Neural progenitor cell (in vitro differentiated cells): Measurements from ENCODE around the gene HDAC4. TPM values are rescaled to one million over a fixed set of nuclear protein-coding genes. Genes with fewer than 3 reads are reported as not detected.

Experiments
- DNase-seq: peaks from one replicate; pipeline ENCODE4 v3.0.0-alpha.2; 2016; ENCODE audit warnings: low spot score
- H2AFZ ChIP-seq: fragments of 200-600 bp; sonication (generic); replicated peaks from 2 replicates; pipeline ENCODE4 v1.6.1; 2016; ENCODE audit warnings: antibody characterized with exemption
- H3F3A ChIP-seq: fragments of 200-600 bp; sonication (generic); 2 replicates; pipeline ENCODE4 v1.6.1; 2016; ENCODE audit warnings: antibody characterized with exemption, low read depth
- H3K27ac ChIP-seq: fragments of 200-600 bp; sonication (generic); 2 replicates; pipeline ENCODE4 v1.5.1; 2016; ENCODE audit warnings: mild to moderate bottlenecking
- H3K27me3 ChIP-seq: fragments of 200-600 bp; sonication (generic); 2 replicates; pipeline ENCODE4 v1.6.1; 2016; ENCODE audit warnings: mild to moderate bottlenecking, moderate library complexity
- H3K36me3 ChIP-seq: fragments of 200-600 bp; sonication (generic); 2 replicates; pipeline ENCODE4 v1.5.1; 2016
- H3K4me1 ChIP-seq: fragments of 200-600 bp; sonication (generic); 2 replicates; pipeline ENCODE4 v1.6.1; 2016; ENCODE audit warnings: mixed run types
- H3K4me2 ChIP-seq: fragments of 200-600 bp; sonication (generic); 2 replicates; pipeline ENCODE4 v1.6.1; 2016
- H3K4me3 ChIP-seq: fragments of 200-600 bp; sonication (generic); 2 replicates; pipeline ENCODE4 v1.5.1; 2016
- H3K79me2 ChIP-seq: fragments of 200-600 bp; sonication (generic); 2 replicates; pipeline ENCODE4 v1.6.1; 2016; ENCODE audit warnings: low read depth
- H3K9ac ChIP-seq: fragments of 200-600 bp; sonication (generic); 2 replicates; pipeline ENCODE4 v1.6.1; 2016
- H3K9me3 ChIP-seq: fragments of 200-600 bp; sonication (generic); 2 replicates; pipeline ENCODE4 v1.5.1; 2016; ENCODE audit warnings: low read depth
- H4K20me1 ChIP-seq: fragments of 200-600 bp; sonication (generic); 2 replicates; pipeline ENCODE4 v1.6.1; 2016; ENCODE audit warnings: low read depth
- H3K27ac Mint-ChIP-seq: 3 replicates; pipeline ENCODE4 v1.8.0; 2021; ENCODE audit warnings: mixed read lengths
- H3K27me3 Mint-ChIP-seq: 2 replicates; pipeline ENCODE4 v1.8.0; 2022; ENCODE audit warnings: low read depth, mild to moderate bottlenecking, inconsistent platforms, moderate library complexity, mixed read lengths; ENCODE audit not compliant: insufficient read depth
- H3K36me3 Mint-ChIP-seq: 3 replicates; pipeline ENCODE4 v1.8.0; 2021; ENCODE audit warnings: mixed read lengths
- H3K4me1 Mint-ChIP-seq: 3 replicates; pipeline ENCODE4 v1.8.0; 2021; ENCODE audit warnings: mixed read lengths
- H3K4me3 Mint-ChIP-seq: 3 replicates; pipeline ENCODE4 v1.8.0; 2021; ENCODE audit warnings: mild to moderate bottlenecking, moderate library complexity, mixed read lengths
- H3K9me3 Mint-ChIP-seq: 3 replicates; pipeline ENCODE4 v1.8.0; 2020; ENCODE audit warnings: mixed read lengths
- CTCF ChIP-seq: fragments of 200-600 bp; sonication (generic); IDR thresholded peaks from 2 replicates; pipeline ENCODE4 v1.5.1; 2017; ENCODE audit warnings: antibody characterized with exemption, mild to moderate bottlenecking
- EZH2 ChIP-seq: fragments of 200-600 bp; sonication (generic); IDR thresholded peaks from 2 replicates; pipeline ENCODE4 v1.6.1; 2017; ENCODE audit warnings: antibody characterized with exemption, mild to moderate bottlenecking, moderate library complexity
- EZH2phosphoT487 ChIP-seq: fragments of 200-600 bp; sonication (generic); IDR thresholded peaks from 2 replicates; pipeline ENCODE4 v1.6.1; 2017; ENCODE audit warnings: antibody characterized with exemption
- total RNA-seq: library from RNA; depleted of rRNA; stranded (reverse); fragments of >200 nt; gene quantifications from 2 replicates; pipeline ENCODE4 v1.2.3, GENCODE V29; 2015; ENCODE audit warnings: low replicate concordance

The HDAC4 gene
- total RNA-seq, 1 donor from 2014 or later = 36.0 TPM

DNA sequence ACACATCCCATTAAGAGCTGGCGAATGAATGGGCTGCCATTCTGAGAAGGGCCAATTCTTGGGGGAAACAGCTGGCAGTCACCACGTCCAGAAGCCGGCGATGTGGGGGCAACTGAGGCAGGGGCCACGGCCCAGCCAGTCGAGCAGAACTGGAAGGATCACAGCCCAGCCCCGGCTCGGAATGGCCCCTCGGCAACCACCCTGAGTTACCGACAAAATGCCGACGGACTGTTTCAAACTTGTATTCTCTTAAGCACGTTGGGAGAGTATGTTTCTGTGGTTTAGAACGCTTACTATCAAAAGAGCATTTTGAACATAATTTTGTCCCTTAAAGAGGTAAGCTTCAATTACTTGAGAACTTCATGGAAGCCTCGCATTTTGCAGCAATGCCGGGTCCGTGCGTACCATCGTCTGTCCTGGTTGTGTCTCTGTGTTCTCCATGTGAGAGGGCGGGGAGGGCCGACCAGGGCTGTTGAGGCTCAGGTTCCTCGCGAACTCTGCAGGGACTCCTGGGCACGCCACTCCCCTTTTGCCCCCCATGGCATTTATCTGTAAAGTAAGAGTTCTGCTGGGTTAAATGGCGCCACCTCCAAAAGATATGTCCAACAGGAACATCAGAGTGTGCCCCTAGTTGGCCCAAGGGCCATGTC, 397.1 kb downstream of the HDAC4 start:
- Histone ChIP-seq H3K79me2 (no peaks in the 10 kb centered on the region), H3K9ac (no peak overlapping the region), H3K36me3 (no peaks in the 10 kb centered on the region), H3F3A (no peaks in the 10 kb centered on the region), H3K4me1 (no peaks in the 10 kb centered on the region), H3K9me3 (no peaks in the 10 kb centered on the region), H3K27me3 (no peaks in the 10 kb centered on the region), H3K4me2 (no peak overlapping the region), H3K27ac (no peak overlapping the region), H2AFZ (no peak overlapping the region), H3K4me3 (no peak overlapping the region), H4K20me1 (no peaks in the 10 kb centered on the region)
- H3K36me3 Mint-ChIP-seq = peaks cover 2% of the 10 kb centered on the region
- H3K9me3 Mint-ChIP-seq = peaks cover 11% of the 10 kb centered on the region
- peaks cover 14% of the 10 kb centered on the region for H3K4me1 Mint-ChIP-seq
- TF ChIP-seq CTCF = no peak
- no peak for TF ChIP-seq EZH2
- TF ChIP-seq EZH2phosphoT487 = no peak
- no peak overlapping the region for H3K27ac Mint-ChIP-seq
- H3K4me3 Mint-ChIP-seq = no peak overlapping the region
- DNase-seq = no peak
- peaks cover 8% of the 10 kb centered on the region for H3K27me3 Mint-ChIP-seq

GRCh38 chr2:239002954-239003623, 397.7 kb downstream of the HDAC4 start:
- no peak overlapping the region for H3K27ac Mint-ChIP-seq
- H3K9me3 Mint-ChIP-seq = peaks cover 11% of the 10 kb centered on the region
- peaks cover 2% of the 10 kb centered on the region for H3K36me3 Mint-ChIP-seq
- DNase-seq = no peak
- Histone ChIP-seq H4K20me1 (no peaks in the 10 kb centered on the region), H3K9ac (no peak overlapping the region), H3K27ac (no peak overlapping the region), H3K4me1 (no peaks in the 10 kb centered on the region), H3K4me3 (no peak overlapping the region), H3K4me2 (no peak overlapping the region), H3K79me2 (no peaks in the 10 kb centered on the region), H3F3A (no peaks in the 10 kb centered on the region), H2AFZ (no peak overlapping the region), H3K36me3 (no peaks in the 10 kb centered on the region), H3K27me3 (no peaks in the 10 kb centered on the region), H3K9me3 (no peaks in the 10 kb centered on the region)
- no peak overlapping the region for H3K4me3 Mint-ChIP-seq
- H3K27me3 Mint-ChIP-seq = peaks cover 8% of the 10 kb centered on the region
- TF ChIP-seq CTCF (no peak), EZH2phosphoT487 (no peak), EZH2 (no peak)
- H3K4me1 Mint-ChIP-seq = peaks cover 9% of the 10 kb centered on the region

DNA sequence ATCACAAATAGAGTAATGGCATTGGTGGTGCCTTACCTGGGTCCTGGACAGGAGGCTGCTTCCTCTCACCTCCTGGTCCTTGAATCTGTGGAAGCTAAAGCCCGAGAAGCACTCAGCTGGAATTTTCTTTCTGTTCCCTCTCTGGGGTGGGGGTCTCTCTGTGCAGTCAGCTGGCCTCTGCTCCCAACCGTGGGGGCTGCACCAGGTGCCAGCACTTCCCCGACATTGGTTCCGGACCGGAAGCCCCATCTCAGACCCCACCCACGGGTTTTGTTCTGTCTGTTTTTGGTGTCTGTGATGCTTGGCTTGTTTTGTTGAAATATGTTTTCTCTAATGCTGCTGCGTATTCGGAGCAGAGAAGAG, 398.2 kb downstream of the HDAC4 start:
- Mint-ChIP-seq H3K36me3 (peaks cover 2% of the 10 kb centered on the region), H3K9me3 (peaks cover 11% of the 10 kb centered on the region), H3K4me1 (peaks cover 9% of the 10 kb centered on the region), H3K4me3 (no peak overlapping the region), H3K27me3 (peaks cover 6% of the 10 kb centered on the region), H3K27ac (no peak overlapping the region)
- no peak for DNase-seq
- no peaks in the 10 kb centered on the region for H3K27me3 ChIP-seq
- H3K79me2 ChIP-seq = no peaks in the 10 kb centered on the region
- TF ChIP-seq EZH2 = no peak
- TF ChIP-seq CTCF = no peak
- TF ChIP-seq EZH2phosphoT487 = no peak
- H3K27ac ChIP-seq = no peak overlapping the region
- H3K4me2 ChIP-seq = no peak overlapping the region
- H3K4me3 ChIP-seq = no peak overlapping the region
- no peaks in the 10 kb centered on the region for H3K4me1 ChIP-seq
- no peaks in the 10 kb centered on the region for H3K36me3 ChIP-seq
- no peaks in the 10 kb centered on the region for H4K20me1 ChIP-seq
- H3K9ac ChIP-seq = no peak overlapping the region
- no peaks in the 10 kb centered on the region for H3F3A ChIP-seq
- H2AFZ ChIP-seq = no peak overlapping the region
- no peaks in the 10 kb centered on the region for H3K9me3 ChIP-seq
